ENCODE results near the gene PTPRC. TPM values are rescaled to one million over a fixed set of nuclear protein-coding genes. Genes with fewer than 3 reads are reported as not detected.

Gene PTPRC, protein sequence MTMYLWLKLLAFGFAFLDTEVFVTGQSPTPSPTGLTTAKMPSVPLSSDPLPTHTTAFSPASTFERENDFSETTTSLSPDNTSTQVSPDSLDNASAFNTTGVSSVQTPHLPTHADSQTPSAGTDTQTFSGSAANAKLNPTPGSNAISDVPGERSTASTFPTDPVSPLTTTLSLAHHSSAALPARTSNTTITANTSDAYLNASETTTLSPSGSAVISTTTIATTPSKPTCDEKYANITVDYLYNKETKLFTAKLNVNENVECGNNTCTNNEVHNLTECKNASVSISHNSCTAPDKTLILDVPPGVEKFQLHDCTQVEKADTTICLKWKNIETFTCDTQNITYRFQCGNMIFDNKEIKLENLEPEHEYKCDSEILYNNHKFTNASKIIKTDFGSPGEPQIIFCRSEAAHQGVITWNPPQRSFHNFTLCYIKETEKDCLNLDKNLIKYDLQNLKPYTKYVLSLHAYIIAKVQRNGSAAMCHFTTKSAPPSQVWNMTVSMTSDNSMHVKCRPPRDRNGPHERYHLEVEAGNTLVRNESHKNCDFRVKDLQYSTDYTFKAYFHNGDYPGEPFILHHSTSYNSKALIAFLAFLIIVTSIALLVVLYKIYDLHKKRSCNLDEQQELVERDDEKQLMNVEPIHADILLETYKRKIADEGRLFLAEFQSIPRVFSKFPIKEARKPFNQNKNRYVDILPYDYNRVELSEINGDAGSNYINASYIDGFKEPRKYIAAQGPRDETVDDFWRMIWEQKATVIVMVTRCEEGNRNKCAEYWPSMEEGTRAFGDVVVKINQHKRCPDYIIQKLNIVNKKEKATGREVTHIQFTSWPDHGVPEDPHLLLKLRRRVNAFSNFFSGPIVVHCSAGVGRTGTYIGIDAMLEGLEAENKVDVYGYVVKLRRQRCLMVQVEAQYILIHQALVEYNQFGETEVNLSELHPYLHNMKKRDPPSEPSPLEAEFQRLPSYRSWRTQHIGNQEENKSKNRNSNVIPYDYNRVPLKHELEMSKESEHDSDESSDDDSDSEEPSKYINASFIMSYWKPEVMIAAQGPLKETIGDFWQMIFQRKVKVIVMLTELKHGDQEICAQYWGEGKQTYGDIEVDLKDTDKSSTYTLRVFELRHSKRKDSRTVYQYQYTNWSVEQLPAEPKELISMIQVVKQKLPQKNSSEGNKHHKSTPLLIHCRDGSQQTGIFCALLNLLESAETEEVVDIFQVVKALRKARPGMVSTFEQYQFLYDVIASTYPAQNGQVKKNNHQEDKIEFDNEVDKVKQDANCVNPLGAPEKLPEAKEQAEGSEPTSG (N-terminal part only)
- total RNA-seq: 10 to 100 TPM; 11.6 to 18.6 (median 12.2) TPM
- 10 to 100 TPM in 2 of 3 donors, 1 to 10 TPM in 1; 4.8 to 78.6 (median 16.4) TPM for polyA plus RNA-seq

GRCh38 chr1:198638894-198639635 is at the start of gene PTPRC:
Gene PTPRC (plus strand): TSS chr1:198639040. CDS start chr1:198639269, 229 bp downstream.
- TF ChIP-seq, protein P1, sequence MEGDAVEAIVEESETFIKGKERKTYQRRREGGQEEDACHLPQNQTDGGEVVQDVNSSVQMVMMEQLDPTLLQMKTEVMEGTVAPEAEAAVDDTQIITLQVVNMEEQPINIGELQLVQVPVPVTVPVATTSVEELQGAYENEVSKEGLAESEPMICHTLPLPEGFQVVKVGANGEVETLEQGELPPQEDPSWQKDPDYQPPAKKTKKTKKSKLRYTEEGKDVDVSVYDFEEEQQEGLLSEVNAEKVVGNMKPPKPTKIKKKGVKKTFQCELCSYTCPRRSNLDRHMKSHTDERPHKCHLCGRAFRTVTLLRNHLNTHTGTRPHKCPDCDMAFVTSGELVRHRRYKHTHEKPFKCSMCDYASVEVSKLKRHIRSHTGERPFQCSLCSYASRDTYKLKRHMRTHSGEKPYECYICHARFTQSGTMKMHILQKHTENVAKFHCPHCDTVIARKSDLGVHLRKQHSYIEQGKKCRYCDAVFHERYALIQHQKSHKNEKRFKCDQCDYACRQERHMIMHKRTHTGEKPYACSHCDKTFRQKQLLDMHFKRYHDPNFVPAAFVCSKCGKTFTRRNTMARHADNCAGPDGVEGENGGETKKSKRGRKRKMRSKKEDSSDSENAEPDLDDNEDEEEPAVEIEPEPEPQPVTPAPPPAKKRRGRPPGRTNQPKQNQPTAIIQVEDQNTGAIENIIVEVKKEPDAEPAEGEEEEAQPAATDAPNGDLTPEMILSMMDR (IDR thresholded peaks at IDR 0.05): no peak
- no peak for TF ChIP-seq POLR2A (IDR thresholded peaks at IDR 0.05)
- no peak for TF ChIP-seq EP300 (IDR thresholded peaks at IDR 0.05)
- peak in 3 of 4 donors; percentile 38 to 58 (median 58) for TF ChIP-seq POLR2AphosphoS5 (IDR thresholded peaks at IDR 0.05)
- Histone ChIP-seq H3K9me3 (no peaks in the 10 kb centered on the region), H3K4me3 (peak within 1 kb of the TSS in 2 of 4 donors; percentile 18 to 34), H3K36me3 (no peaks in the 10 kb centered on the region), H3K27me3 (no peaks in the 10 kb centered on the region), H3K4me1 (no peaks in the 10 kb centered on the region), H3K27ac (peak within 1 kb of the TSS in 2 of 4 donors; percentile 2 to 40)
- no peak for DNase-seq
- intact Hi-C loops (cut with DNase I): no loop called here
- WGBS, 2 donors: 32 to 61% methylated on average over 6 of the region's 6 CpGs

DNA sequence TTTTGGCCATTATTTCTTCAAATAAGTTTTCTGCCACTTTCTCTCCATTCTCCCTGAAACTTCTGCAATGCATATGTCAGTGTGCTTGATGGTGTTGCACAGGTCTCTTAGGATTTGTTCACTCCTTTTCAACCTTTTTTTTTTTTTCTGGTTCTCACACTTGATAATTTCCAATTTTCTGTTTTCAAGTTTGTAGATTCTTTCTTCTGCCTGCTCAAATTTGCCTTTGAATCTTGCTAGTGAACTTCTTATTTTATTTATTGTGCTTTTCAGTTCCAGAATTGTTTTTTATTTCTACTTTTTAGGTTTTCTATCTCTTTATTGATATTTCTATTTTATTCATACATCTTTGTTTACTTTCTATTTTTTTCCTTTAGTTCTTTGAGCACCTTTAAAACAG is 48.4 kb upstream of the PTPRC start:
- H3K4me1 ChIP-seq: no peaks in the 10 kb centered on the region
- H3K36me3 ChIP-seq: no peaks in the 10 kb centered on the region
- no peak for DNase-seq
- peaks cover 0 to 2% (median 0%) of the 10 kb centered on the region in 4 donors for H3K9me3 ChIP-seq
- no peak overlapping the region for H3K27ac ChIP-seq
- TF ChIP-seq POLR2AphosphoS5 (IDR thresholded peaks at IDR 0.05) (no peak), EP300 (IDR thresholded peaks at IDR 0.05) (no peak), POLR2A (IDR thresholded peaks at IDR 0.05) (no peak)
- TF ChIP-seq, protein P1 (IDR thresholded peaks at IDR 0.05): no peak
- H3K27me3 ChIP-seq: no peaks in the 10 kb centered on the region
- intact Hi-C loops (cut with DNase I): no loop called here
- H3K4me3 ChIP-seq: no peak overlapping the region

GRCh38 chr1:198595765-198596164 is 43.1 kb upstream of the PTPRC start:
- Histone ChIP-seq H3K27ac (no peak overlapping the region), H3K27me3 (no peaks in the 10 kb centered on the region), H3K36me3 (no peaks in the 10 kb centered on the region), H3K9me3 (peaks cover 0 to 2% (median 0%) of the 10 kb centered on the region in 4 donors), H3K4me1 (no peaks in the 10 kb centered on the region), H3K4me3 (no peak overlapping the region)
- TF ChIP-seq POLR2AphosphoS5 (IDR thresholded peaks at IDR 0.05) (no peak), POLR2A (IDR thresholded peaks at IDR 0.05) (no peak), EP300 (IDR thresholded peaks at IDR 0.05) (no peak)
- TF ChIP-seq, protein P1 (IDR thresholded peaks at IDR 0.05): no peak
- intact Hi-C loops (cut with DNase I): no loop called here
- 89% methylated on average over 2 of the region's 2 CpGs for WGBS, 2 donors
- DNase-seq: no peak
